HCEC 1CT (cell line): ENCODE results near the gene RELCH.
A peak's percentile ranks its signal among the peaks of the same experiment; 100 is the strongest.

Source experiments
- DNase-seq: peaks from one replicate; pipeline ENCODE4 v3.0.0-alpha.2; 2017

The RELCH gene

GRCh38 chr18:62324181-62324828, 137.2 kb downstream of the RELCH start:
- DNase-seq, result no peak

GRCh38 chr18:62324917-62325805, 138.1 kb downstream of the RELCH start, which contains the start of gene TNFRSF11A:
TNFRSF11A (plus strand) TSS chr18:62325310; CDS start chr18:62325353, 43 bp downstream.
- peak; percentile 50 for DNase-seq

GRCh38 chr18:62325806-62326645, 139.0 kb downstream of the RELCH start:
- no peak for DNase-seq

GRCh38 chr18:62326646-62327348, 139.7 kb downstream of the RELCH start:
- no peak for DNase-seq

GRCh38 chr18:62327977-62328376, 140.9 kb downstream of the RELCH start:
- DNase-seq, result no peak

GRCh38 chr18:62328586-62329525, 141.8 kb downstream of the RELCH start:
- DNase-seq, result no peak

- no peak for DNase-seq
These were observed 142.8 kb downstream of the RELCH start for GRCh38 chr18:62329691-62330454.

- DNase-seq, result no peak
These were observed 143.6 kb downstream of the RELCH start for GRCh38 chr18:62330650-62331049.

- DNase-seq, result no peak
These were observed 144.7 kb downstream of the RELCH start for GRCh38 chr18:62331581-62332356.

GRCh38 chr18:62332431-62332830, 145.4 kb downstream of the RELCH start:
- DNase-seq, result no peak

GRCh38 chr18:62332964-62333695, 146.1 kb downstream of the RELCH start:
- DNase-seq, result no peak

- peak; percentile 36 for DNase-seq
These were observed 147.1 kb downstream of the RELCH start for GRCh38 chr18:62334120-62334519.

- no peak for DNase-seq
These were observed 148.4 kb downstream of the RELCH start for GRCh38 chr18:62335494-62335893.

- DNase-seq, result no peak
These were observed 149.6 kb downstream of the RELCH start for GRCh38 chr18:62336618-62337017.

- DNase-seq, result no peak
These were observed 150.3 kb downstream of the RELCH start for GRCh38 chr18:62337336-62337735.

GRCh38 chr18:62338446-62339105, 151.5 kb downstream of the RELCH start:
- no peak for DNase-seq

- peak; percentile 64 for DNase-seq
These were observed 152.3 kb downstream of the RELCH start for GRCh38 chr18:62339106-62339988.
